ENCODE results near the gene TCAP.

DNA sequence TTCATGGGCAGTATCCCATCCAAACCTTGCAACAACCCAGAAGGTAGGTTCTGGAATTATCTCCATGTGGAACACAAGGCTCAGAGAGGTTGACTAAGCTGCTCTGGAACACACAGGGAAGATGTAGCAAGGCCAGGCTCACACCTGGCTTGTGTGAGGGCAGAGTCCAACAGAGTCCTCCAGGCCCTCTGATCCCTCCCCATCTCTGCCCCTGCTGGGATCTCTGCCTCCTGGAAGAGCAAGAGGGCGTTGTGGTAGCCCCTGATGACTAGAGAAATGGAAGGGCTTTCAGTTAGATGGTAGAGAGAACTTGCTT is 45.4 kb upstream of the TCAP start:
- TF ChIP-seq, protein P1, sequence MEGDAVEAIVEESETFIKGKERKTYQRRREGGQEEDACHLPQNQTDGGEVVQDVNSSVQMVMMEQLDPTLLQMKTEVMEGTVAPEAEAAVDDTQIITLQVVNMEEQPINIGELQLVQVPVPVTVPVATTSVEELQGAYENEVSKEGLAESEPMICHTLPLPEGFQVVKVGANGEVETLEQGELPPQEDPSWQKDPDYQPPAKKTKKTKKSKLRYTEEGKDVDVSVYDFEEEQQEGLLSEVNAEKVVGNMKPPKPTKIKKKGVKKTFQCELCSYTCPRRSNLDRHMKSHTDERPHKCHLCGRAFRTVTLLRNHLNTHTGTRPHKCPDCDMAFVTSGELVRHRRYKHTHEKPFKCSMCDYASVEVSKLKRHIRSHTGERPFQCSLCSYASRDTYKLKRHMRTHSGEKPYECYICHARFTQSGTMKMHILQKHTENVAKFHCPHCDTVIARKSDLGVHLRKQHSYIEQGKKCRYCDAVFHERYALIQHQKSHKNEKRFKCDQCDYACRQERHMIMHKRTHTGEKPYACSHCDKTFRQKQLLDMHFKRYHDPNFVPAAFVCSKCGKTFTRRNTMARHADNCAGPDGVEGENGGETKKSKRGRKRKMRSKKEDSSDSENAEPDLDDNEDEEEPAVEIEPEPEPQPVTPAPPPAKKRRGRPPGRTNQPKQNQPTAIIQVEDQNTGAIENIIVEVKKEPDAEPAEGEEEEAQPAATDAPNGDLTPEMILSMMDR (IDR thresholded peaks at IDR 0.05) = no peak
- no peak for TF ChIP-seq POLR2A (IDR thresholded peaks at IDR 0.05)
